ENCODE measurements around the gene RFT1. TPM values are rescaled to one million over a fixed set of nuclear protein-coding genes. Genes with fewer than 3 reads are reported as not detected.

Gene RFT1
- total RNA-seq, 4 donors from 2014 or later = 13.1 to 38.2 (median 16.5) TPM

DNA sequence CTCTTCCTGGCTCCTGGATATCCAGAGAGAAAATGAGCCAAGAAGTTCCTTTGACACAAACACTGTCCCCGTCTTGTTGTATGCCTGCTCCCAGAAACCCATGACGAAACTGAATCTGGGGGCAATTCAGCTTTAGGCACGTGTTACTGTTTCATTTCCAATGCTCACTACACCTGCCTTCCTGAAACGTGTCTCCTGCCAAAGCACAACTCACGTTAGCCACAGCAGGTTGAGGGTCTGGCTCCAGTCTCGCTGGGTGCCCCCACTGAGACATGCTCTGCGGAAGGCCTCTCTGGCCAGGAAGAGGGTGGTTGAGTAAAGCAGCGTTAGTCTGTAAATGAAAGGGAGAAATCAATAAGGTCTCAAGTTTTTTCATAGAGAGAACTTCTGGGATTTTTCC, 6.7 kb downstream of the RFT1 start:
- no peaks in the 10 kb centered on the region for H3K36me3 ChIP-seq
- TF ChIP-seq CTCF (IDR thresholded peaks at IDR 0.05) (no peak), POLR2A (IDR thresholded peaks at IDR 0.05) (no peak)
- no peaks in the 10 kb centered on the region for H3K27me3 ChIP-seq
- intact Hi-C loops (cut with DNase I; ENCODE audit: low total_unique reads) = no loop called here
- no peak for DNase-seq
- no peaks in the 10 kb centered on the region for H3K4me1 ChIP-seq
- no peak overlapping the region for H3K27ac ChIP-seq
- no peaks in the 10 kb centered on the region for H3K9me3 ChIP-seq
- H3K4me3 ChIP-seq = no peak overlapping the region

DNA sequence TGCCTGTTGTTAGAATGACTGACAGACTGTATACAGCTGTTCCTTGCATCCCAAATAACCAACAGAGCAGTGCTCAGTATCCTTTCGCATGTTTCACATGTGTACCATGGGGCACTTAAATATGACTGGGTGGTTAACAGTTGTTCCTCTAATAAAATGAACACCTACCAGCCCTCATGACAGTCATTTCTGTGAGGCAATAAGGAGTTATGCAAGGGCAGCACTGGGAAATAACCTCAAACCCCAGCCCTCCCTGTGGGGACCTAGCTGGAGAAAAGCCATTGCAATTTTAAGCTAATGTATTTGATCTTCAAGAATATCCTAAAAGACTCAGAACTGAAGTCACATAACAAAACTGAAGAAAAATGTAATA, 7.3 kb downstream of the RFT1 start:
- intact Hi-C loops (cut with DNase I; ENCODE audit: low total_unique reads) = no loop called here
- no peaks in the 10 kb centered on the region for H3K36me3 ChIP-seq
- H3K27ac ChIP-seq = no peak overlapping the region

DNA sequence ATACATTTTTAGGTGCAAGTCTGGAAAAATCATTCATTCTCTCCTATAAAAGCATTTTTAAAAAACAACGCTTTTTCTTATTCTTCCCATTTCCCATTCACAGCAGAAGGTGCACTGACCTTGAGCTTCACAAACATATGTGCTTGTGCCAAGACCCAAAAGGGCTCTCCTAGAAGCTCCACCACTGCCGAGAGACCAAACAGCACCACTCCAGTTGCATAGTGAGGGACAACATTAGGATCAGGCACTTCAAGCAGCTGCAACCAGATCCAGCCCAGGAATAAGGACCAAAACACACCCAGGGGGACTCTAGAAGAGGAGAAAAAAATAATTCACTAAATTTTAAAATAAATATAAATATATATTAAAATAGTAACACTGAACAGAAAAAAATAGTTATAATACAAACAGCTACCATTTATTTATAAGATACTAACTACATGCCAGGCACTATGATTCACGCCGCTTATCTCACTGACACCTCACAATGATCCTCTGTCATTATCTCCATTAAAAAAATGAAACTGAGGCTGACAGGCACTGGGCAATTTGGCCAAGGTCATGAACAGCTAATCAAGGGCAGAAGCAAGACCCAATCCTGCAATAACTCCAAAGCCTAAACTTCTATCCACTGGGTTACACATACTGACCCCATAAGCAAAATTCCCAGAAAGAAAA, 7.8 kb downstream of the RFT1 start:
- Histone ChIP-seq H3K27me3 (no peaks in the 10 kb centered on the region), H3K4me1 (no peaks in the 10 kb centered on the region), H3K9me3 (no peaks in the 10 kb centered on the region), H3K27ac (no peak overlapping the region), H3K4me3 (no peak overlapping the region), H3K36me3 (no peaks in the 10 kb centered on the region)
- no peak for DNase-seq
- intact Hi-C loops (cut with DNase I; ENCODE audit: low total_unique reads) = no loop called here
- TF ChIP-seq CTCF (IDR thresholded peaks at IDR 0.05) = no peak
- no peak for TF ChIP-seq POLR2A (IDR thresholded peaks at IDR 0.05)

More for the DNA sequence above, 7.3 kb downstream of the RFT1 start:
- no peaks in the 10 kb centered on the region for H3K27me3 ChIP-seq
- no peaks in the 10 kb centered on the region for H3K9me3 ChIP-seq
- no peak for DNase-seq
- H3K4me1 ChIP-seq = no peaks in the 10 kb centered on the region
- no peak for TF ChIP-seq POLR2A (IDR thresholded peaks at IDR 0.05)
- TF ChIP-seq CTCF (IDR thresholded peaks at IDR 0.05) = no peak
- no peak overlapping the region for H3K4me3 ChIP-seq

- Histone ChIP-seq H3K4me3 (no peak overlapping the region), H3K27ac (no peak overlapping the region), H3K36me3 (no peaks in the 10 kb centered on the region), H3K9me3 (no peaks in the 10 kb centered on the region), H3K27me3 (no peaks in the 10 kb centered on the region), H3K4me1 (no peaks in the 10 kb centered on the region)
- TF ChIP-seq CTCF (IDR thresholded peaks at IDR 0.05) (no peak), POLR2A (IDR thresholded peaks at IDR 0.05) (no peak)
- intact Hi-C loops (cut with DNase I; ENCODE audit: low total_unique reads) = no loop called here
- DNase-seq = no peak
Observed at GRCh38 chr3:53120336-53120735, 9.9 kb downstream of the RFT1 start.

GRCh38 chr3:53116956-53117355, 13.3 kb downstream of the RFT1 start:
- Histone ChIP-seq H3K4me3 (no peak overlapping the region), H3K36me3 (no peaks in the 10 kb centered on the region), H3K27ac (no peak overlapping the region), H3K9me3 (no peaks in the 10 kb centered on the region), H3K4me1 (no peaks in the 10 kb centered on the region), H3K27me3 (no peaks in the 10 kb centered on the region)
- no peak for TF ChIP-seq POLR2A (IDR thresholded peaks at IDR 0.05)
- TF ChIP-seq CTCF (IDR thresholded peaks at IDR 0.05) = no peak
- intact Hi-C loops (cut with DNase I; ENCODE audit: low total_unique reads) = no loop called here
- no peak for DNase-seq

Data from uterus (tissue), 4 donors.